HepG2 (cell line): ENCODE results near the gene ATRIP. TPM values are rescaled to one million over a fixed set of nuclear protein-coding genes. Genes with fewer than 3 reads are reported as not detected.

ENCODE experiments used
- ATAD3A ChIP-seq: sonication (generic); formaldehyde crosslinking; IDR thresholded peaks from 2 replicates; pipeline ENCODE4 v1.4.0; 2020; ENCODE audit warnings: missing genetic modification reagents
- CEBPG ChIP-seq: IDR thresholded peaks from 2 replicates; pipeline ENCODE4 v1.6.1; 2016
- CREB1 ChIP-seq, 2 experiments: fragments of 450-650 bp in 1 of 2; IDR thresholded peaks; 2 replicates each; pipeline ENCODE4 v1.6.1; 2016 to 2017; ENCODE audit warnings: control low read depth in 1 of 2, mild to moderate bottlenecking in 1 of 2, missing compliant biosample characterization in 1 of 2, missing genetic modification characterization in 1 of 2
- DMAP1 ChIP-seq: IDR thresholded peaks from 2 replicates; pipeline ENCODE4 v1.6.1; 2016
- HIVEP1 ChIP-seq: sonication (generic); formaldehyde crosslinking; IDR thresholded peaks from 2 replicates; pipeline ENCODE4 v1.4.0; 2020; ENCODE audit warnings: mild to moderate bottlenecking, missing genetic modification reagents
- HOXA7 ChIP-seq: sonication (generic); formaldehyde crosslinking; IDR thresholded peaks from 2 replicates; pipeline ENCODE4 v1.8.1; 2022; ENCODE audit warnings: mild to moderate bottlenecking, missing genetic modification reagents, moderate library complexity
- KDM3A ChIP-seq: IDR thresholded peaks from 2 replicates; pipeline ENCODE4 v1.6.1; 2018; ENCODE audit warnings: low read depth, missing compliant biosample characterization
- RAD51 ChIP-seq: fragments of 450-650 bp; IDR thresholded peaks from 2 replicates; pipeline ENCODE4 v1.6.1; 2016; ENCODE audit warnings: borderline replicate concordance
- SMAD3 ChIP-seq: sonication (generic); formaldehyde crosslinking; IDR thresholded peaks from 2 replicates; pipeline ENCODE4 v1.4.0; 2020; ENCODE audit warnings: missing genetic modification reagents
- TAF15 ChIP-seq: fragments of 200-400 bp; formaldehyde crosslinking; IDR thresholded peaks from one replicate; pipeline ENCODE4 v1.6.1; 2018; ENCODE audit warnings: mild to moderate bottlenecking, low read depth, low read length; ENCODE audit not compliant: poor library complexity, severe bottlenecking
- TCF7L2 ChIP-seq: IDR thresholded peaks from 2 replicates; pipeline ENCODE4 v1.6.1; 2011; ENCODE audit warnings: mild to moderate bottlenecking, low read depth, low read length, moderate library complexity
- TRIM24 ChIP-seq: sonication (generic); formaldehyde crosslinking; IDR thresholded peaks from 2 replicates; pipeline ENCODE4 v1.8.0; 2022; ENCODE audit warnings: mild to moderate bottlenecking, missing genetic modification reagents
- XRCC5 ChIP-seq: fragments of 200-400 bp; formaldehyde crosslinking; optimal IDR thresholded peaks from 2 replicates; pipeline ENCODE3; 2017; ENCODE audit warnings: mild to moderate bottlenecking, low read length
- ZBTB20 ChIP-seq: sonication (generic); formaldehyde crosslinking; IDR thresholded peaks from 2 replicates; pipeline ENCODE4 v1.8.1; 2023; ENCODE audit warnings: missing genetic modification reagents, low read depth, mild to moderate bottlenecking, borderline replicate concordance
- ZFP36L1 ChIP-seq: sonication (generic); formaldehyde crosslinking; IDR thresholded peaks from 2 replicates; pipeline ENCODE4 v1.8.0; 2022; ENCODE audit warnings: mild to moderate bottlenecking, missing genetic modification reagents, moderate library complexity
- ZNF124 ChIP-seq: sonication (generic); formaldehyde crosslinking; IDR thresholded peaks from 2 replicates; pipeline ENCODE4 v1.4.0; 2020; ENCODE audit warnings: missing genetic modification reagents
- ZNF333 ChIP-seq: sonication (generic); formaldehyde crosslinking; IDR thresholded peaks from 2 replicates; pipeline ENCODE4 v1.4.0; 2020; ENCODE audit warnings: mild to moderate bottlenecking, missing genetic modification reagents, borderline replicate concordance
- ZNF570 ChIP-seq: sonication (generic); formaldehyde crosslinking; IDR thresholded peaks from 2 replicates; pipeline ENCODE4 v1.4.0; 2020; ENCODE audit warnings: mild to moderate bottlenecking, missing genetic modification reagents, borderline replicate concordance
- ZNF790 ChIP-seq: sonication (generic); formaldehyde crosslinking; IDR thresholded peaks from 2 replicates; pipeline ENCODE4 v1.8.0; 2022; ENCODE audit warnings: missing genetic modification reagents, mild to moderate bottlenecking, borderline replicate concordance
- polyA plus RNA-seq, 8 experiments: library from polyadenylated mRNA; depleted of rRNA in 3 of 8; stranded (reverse) in 7 of 8; unstranded in 1 of 8; fragments of >200 nt; fragmentation: Illumina TruSeq in 4 of 8; extraction: Trizol in 4 of 8; gene quantifications; 2 replicates each; pipeline versions ENCODE4 v1.2.1 to v1.2.3, GENCODE V29; 2011 to 2016; ENCODE audit warnings: low read depth in 4 of 8, missing spikeins in 1 of 8, mixed read lengths in 1 of 8; ENCODE audit not compliant: insufficient read depth in 1 of 8
- total RNA-seq, 5 experiments: library from RNA; depleted of rRNA; stranded (reverse); fragments of >200 nt; fragmentation: Illumina TruSeq; extraction: Trizol; gene quantifications; 2 replicates each; pipeline ENCODE4 v1.2.3, GENCODE V29; 2016; ENCODE audit warnings: low read depth in 1 of 5
- TF ChIP-seq, protein P1 (sequence below): sonication (generic); formaldehyde crosslinking; IDR thresholded peaks from 2 replicates; pipeline ENCODE4 v1.4.0; 2020; ENCODE audit warnings: missing genetic modification reagents, borderline replicate concordance
- TF ChIP-seq, protein P2 (sequence below): sonication (generic); formaldehyde crosslinking; IDR thresholded peaks from 2 replicates; pipeline ENCODE4 v1.5.0; 2020; ENCODE audit warnings: mild to moderate bottlenecking, missing genetic modification reagents
- TF ChIP-seq, protein P3 (sequence below): sonication (generic); formaldehyde crosslinking; IDR thresholded peaks from 2 replicates; pipeline ENCODE4 v1.5.1; 2020; ENCODE audit warnings: missing genetic modification reagents, mild to moderate bottlenecking, borderline replicate concordance
- TF ChIP-seq, protein P4 (sequence below): sonication (generic); formaldehyde crosslinking; IDR thresholded peaks from 2 replicates; pipeline ENCODE4 v1.4.0; 2020; ENCODE audit warnings: mild to moderate bottlenecking, missing genetic modification reagents, borderline replicate concordance

The ATRIP gene
- total and polyA plus RNA-seq, 2 of the 13 experiments (the other 11 are each of a cell fraction or from before 2014, with no cell fraction given): 5.1 to 12.5 TPM

DNA sequence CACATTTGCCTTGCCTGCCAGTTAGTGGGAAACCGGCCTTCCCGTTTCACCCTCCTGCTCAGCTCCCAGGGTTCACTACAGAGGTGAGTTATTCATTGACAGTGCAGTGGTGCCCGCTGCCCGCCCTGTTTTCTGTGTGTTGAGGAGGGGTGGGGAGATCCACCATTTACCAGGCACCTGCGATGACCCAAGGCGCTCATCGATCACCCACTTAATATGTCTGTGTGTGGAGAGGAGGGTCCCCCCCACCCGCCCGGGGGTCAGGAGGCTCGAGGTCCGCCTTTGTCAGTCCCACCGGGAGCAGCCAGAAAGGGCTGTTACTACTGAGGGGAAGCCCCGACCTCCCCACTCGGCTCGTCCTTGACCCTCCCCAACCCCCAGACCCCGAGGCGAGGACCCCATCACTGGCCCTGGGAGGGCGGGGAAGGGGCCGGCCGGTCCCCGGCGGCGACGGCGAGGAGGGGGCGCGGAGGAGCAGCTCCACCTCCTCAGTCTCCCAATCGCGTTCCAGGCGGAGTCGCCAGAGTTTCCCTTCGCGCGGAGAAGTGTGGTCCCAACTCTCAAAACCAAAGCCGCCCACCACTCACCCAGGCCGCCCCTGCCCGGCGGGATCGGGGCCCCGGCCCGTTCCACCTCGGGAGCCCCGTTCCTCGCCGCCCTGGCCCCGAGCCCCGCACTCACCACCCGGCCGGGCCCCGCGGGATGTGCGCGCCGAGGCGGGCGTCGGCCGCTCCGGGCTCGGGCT is 17.8 kb upstream of the ATRIP start (continued):
- TF ChIP-seq ZBTB20 (CRISPR knock-in tag) (peak; percentile 66; the same call in 1 of the 2 replicates), DMAP1 (CRISPR knock-in tag) (no peak; the same call in 1 of the 2 replicates), CEBPG (CRISPR knock-in tag) (no peak), ZNF124 (CRISPR knock-in tag) (no peak), CREB1 (IDR thresholded peaks at IDR 0.05) (no peak), CREB1 (CRISPR knock-in tag; IDR thresholded peaks at IDR 0.05) (no peak), HOXA7 (CRISPR knock-in tag) (no peak), TCF7L2 (no peak), TRIM24 (no peak), TAF15 (no peak), HIVEP1 (CRISPR knock-in tag) (no peak; the same call in 1 of the 2 replicates), KDM3A (CRISPR knock-in tag) (peak; percentile 69; the same call in 1 of the 2 replicates), XRCC5 (no peak), ZNF570 (CRISPR knock-in tag) (no peak), SMAD3 (CRISPR knock-in tag) (no peak), ZFP36L1 (CRISPR knock-in tag) (0 out of 2 replicates have a peak, but pooled peaks have one; percentile 0), ATAD3A (no peak), RAD51 (no peak), ZNF333 (CRISPR knock-in tag) (no peak), ZNF790 (no peak)
- TF ChIP-seq, protein P1, sequence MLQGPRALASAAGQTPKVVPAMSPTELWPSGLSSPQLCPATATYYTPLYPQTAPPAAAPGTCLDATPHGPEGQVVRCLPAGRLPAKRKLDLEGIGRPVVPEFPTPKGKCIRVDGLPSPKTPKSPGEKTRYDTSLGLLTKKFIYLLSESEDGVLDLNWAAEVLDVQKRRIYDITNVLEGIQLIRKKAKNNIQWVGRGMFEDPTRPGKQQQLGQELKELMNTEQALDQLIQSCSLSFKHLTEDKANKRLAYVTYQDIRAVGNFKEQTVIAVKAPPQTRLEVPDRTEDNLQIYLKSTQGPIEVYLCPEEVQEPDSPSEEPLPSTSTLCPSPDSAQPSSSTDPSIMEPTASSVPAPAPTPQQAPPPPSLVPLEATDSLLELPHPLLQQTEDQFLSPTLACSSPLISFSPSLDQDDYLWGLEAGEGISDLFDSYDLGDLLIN (CRISPR knock-in tag): no peak
- TF ChIP-seq, protein P2, sequence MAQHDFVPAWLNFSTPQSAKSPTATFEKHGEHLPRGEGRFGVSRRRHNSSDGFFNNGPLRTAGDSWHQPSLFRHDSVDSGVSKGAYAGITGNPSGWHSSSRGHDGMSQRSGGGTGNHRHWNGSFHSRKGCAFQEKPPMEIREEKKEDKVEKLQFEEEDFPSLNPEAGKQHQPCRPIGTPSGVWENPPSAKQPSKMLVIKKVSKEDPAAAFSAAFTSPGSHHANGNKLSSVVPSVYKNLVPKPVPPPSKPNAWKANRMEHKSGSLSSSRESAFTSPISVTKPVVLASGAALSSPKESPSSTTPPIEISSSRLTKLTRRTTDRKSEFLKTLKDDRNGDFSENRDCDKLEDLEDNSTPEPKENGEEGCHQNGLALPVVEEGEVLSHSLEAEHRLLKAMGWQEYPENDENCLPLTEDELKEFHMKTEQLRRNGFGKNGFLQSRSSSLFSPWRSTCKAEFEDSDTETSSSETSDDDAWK (CRISPR knock-in tag): no peak
- TF ChIP-seq, protein P3, sequence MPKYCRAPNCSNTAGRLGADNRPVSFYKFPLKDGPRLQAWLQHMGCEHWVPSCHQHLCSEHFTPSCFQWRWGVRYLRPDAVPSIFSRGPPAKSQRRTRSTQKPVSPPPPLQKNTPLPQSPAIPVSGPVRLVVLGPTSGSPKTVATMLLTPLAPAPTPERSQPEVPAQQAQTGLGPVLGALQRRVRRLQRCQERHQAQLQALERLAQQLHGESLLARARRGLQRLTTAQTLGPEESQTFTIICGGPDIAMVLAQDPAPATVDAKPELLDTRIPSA (CRISPR knock-in tag): no peak
- TF ChIP-seq, protein P4, sequence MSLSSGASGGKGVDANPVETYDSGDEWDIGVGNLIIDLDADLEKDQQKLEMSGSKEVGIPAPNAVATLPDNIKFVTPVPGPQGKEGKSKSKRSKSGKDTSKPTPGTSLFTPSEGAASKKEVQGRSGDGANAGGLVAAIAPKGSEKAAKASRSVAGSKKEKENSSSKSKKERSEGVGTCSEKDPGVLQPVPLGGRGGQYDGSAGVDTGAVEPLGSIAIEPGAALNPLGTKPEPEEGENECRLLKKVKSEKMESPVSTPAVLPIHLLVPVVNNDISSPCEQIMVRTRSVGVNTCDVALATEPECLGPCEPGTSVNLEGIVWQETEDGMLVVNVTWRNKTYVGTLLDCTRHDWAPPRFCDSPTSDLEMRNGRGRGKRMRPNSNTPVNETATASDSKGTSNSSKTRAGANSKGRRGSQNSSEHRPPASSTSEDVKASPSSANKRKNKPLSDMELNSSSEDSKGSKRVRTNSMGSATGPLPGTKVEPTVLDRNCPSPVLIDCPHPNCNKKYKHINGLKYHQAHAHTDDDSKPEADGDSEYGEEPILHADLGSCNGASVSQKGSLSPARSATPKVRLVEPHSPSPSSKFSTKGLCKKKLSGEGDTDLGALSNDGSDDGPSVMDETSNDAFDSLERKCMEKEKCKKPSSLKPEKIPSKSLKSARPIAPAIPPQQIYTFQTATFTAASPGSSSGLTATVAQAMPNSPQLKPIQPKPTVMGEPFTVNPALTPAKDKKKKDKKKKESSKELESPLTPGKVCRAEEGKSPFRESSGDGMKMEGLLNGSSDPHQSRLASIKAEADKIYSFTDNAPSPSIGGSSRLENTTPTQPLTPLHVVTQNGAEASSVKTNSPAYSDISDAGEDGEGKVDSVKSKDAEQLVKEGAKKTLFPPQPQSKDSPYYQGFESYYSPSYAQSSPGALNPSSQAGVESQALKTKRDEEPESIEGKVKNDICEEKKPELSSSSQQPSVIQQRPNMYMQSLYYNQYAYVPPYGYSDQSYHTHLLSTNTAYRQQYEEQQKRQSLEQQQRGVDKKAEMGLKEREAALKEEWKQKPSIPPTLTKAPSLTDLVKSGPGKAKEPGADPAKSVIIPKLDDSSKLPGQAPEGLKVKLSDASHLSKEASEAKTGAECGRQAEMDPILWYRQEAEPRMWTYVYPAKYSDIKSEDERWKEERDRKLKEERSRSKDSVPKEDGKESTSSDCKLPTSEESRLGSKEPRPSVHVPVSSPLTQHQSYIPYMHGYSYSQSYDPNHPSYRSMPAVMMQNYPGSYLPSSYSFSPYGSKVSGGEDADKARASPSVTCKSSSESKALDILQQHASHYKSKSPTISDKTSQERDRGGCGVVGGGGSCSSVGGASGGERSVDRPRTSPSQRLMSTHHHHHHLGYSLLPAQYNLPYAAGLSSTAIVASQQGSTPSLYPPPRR (CRISPR knock-in tag): peak; percentile 84
